ENCODE measurements around the gene ABL2.
"Not testable (repeated sequence)": the region's sequence is repeated elsewhere in the genome, so short reads cannot be mapped to it uniquely, and the experiment has no call there.

The ABL2 gene

DNA sequence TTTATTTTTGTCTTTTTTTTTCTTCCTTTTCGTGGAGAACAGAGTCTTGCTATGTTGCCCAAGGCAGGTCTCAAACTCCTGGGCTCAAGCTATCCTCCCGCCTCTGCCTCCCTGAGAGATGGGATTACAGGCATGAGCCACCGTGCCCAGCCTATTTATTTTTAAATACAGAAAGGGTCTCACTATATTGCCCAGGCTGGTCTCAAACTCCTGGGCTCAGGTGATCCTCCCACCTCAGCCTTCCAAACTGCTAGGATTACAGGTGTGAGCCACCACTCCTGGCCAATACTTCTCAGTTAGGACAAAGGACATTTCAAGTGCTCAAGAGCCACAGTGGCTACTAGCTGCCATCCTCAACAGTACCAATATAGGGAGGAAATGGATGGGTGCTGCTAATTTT is 16.2 kb downstream of the ABL2 start:
- not testable (repeated sequence) for DNase-seq

- no peak for DNase-seq
Observed at GRCh38 chr1:179208681-179209477, 20.6 kb downstream of the ABL2 start.

DNA sequence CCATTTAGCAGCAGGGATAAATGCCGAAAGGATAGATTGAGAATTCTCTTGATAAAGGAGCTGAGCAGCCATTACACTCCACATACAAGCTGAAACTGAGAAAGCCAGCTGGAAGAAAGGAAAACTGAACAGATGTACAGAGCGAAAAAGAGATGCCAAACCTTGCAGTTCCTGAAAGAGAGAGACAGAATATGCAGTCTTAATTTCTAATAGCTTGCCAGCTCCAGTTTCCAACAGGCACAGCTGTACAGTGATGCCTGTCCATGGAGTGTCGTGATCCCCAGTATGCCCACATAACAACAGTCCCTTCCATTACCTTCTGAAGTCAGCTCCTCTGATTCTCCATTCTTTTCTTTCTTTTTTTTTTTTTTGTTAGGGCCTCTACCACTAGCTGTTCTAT is 22.7 kb downstream of the ABL2 start:
- no peak for DNase-seq

- no peak for DNase-seq
Observed at GRCh38 chr1:179205284-179205683, 24.2 kb downstream of the ABL2 start.

DNA sequence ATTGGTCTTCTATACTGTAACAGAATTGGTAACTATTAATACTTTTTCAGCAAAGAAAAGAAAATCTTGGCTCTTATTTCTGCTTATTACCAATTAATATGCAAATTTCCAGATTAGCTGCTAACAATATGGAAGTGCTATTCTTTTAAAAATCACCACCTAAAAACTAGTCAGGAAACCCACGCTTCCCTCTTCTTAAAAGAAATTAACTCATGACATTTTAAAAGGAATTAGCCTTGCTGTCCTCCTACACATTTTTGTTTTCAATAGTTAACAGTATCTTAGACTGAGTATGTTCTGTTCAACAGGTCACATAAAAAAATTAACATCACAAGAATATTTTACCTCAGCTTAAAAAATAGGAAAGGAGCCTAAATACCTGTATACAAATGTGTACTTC is 27.3 kb downstream of the ABL2 start:
- no peak for DNase-seq

- DNase-seq: no peak
Observed at GRCh38 chr1:179200586-179200985, 28.9 kb downstream of the ABL2 start.

- DNase-seq: no peak
Observed at GRCh38 chr1:179197690-179198297, 31.7 kb downstream of the ABL2 start.

- not testable (repeated sequence) for DNase-seq
Observed at GRCh38 chr1:179195857-179196256, 33.6 kb downstream of the ABL2 start.

DNA sequence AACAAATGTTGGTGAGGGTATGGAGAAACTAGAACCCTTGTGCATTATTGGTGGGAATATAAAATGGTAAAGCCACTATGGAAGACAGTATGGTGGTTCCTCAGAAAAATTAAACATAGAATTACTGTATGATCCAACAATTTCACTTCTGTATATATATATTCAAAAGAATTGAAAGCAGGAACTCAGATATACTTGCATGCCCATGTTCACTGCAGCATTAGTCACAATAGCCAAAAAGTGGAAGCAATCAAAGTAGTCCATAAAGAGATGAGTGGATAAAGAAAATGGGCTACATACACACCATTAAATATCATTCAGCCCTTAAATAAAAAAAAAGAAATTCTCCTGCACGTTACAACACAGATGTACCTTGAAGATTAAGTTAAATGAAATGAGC is 34.1 kb downstream of the ABL2 start:
- DNase-seq: no peak

GRCh38 chr1:179194068-179194537 is 35.4 kb downstream of the ABL2 start:
- DNase-seq: no peak

- peak; percentile 30 for DNase-seq
Observed at GRCh38 chr1:179190861-179191260, 38.6 kb downstream of the ABL2 start.

DNA sequence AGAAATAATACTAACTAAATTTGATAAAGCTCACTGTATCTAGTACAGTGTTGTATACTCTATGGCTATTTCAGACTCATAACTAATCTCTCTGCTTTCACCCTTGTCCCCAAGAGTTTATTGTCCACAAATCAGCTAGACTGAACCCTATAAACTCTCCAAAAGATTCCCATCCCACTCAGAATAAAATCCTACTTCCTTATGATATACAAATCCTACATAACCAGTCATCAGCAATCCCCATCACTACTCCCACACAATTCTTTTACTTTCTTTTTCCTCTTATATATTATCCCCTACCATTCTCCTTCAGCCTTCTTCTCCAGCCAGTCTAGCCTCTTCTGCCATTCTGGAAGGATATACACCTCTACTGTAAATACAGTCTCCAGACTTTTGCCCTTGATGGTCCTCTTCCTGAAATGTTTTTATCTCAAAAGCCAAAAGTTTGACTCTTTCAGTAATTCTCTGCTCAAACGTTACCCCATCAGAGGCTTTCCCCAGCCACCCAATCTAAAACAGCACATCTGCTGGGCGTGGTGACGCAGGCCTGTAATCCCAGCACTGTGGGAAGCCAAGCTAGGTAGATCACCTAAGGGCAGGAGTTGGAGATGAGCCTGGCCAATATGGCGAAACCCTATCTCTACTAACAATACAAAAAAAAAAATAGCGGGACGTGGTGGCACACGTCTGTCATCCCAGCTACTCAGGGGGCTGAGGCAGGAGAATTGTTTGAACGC is 41.6 kb downstream of the ABL2 start:
- DNase-seq: no peak

GRCh38 chr1:179187043-179187442 is 42.4 kb downstream of the ABL2 start:
- no peak for DNase-seq

DNA sequence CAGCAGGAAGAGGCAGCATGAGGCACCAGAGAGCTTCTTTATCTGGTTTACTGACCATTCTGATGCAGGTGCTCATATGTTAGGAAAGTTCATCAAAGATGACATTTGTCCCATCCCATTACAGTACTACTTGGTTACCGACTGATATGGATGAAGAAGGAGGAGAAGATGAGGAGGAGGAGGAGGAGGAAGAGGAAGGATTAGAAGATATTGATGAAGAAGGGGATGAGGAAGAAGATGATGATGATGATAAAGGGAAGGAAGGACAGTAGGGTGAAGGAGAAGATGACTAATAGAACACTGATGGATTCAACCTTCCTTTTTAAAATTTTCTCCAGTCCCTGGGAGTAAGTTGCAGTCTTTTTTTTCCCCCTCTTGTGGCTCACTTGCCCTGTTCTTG is 45.1 kb downstream of the ABL2 start:
- no peak for DNase-seq

- no peak for DNase-seq
Observed at GRCh38 chr1:179183857-179184256, 45.6 kb downstream of the ABL2 start.

DNA sequence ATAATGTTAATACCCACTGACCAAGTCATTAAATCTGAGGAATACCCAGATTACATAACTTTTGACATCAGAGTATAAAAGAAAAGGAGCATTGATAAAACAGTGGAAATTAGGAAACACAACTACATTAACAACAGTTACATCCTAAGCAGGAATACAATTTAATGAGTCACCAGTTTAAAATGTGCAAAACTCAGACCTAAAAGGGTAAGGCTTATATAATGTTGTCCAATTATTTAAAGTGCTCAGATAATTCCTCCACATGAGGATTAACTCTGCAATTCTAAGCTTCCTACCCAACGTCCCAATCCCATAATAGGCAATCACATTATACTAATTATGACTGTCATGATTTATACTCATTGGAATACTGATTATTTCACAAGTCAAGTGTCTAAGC is 50.5 kb downstream of the ABL2 start:
- no peak for DNase-seq

DNA sequence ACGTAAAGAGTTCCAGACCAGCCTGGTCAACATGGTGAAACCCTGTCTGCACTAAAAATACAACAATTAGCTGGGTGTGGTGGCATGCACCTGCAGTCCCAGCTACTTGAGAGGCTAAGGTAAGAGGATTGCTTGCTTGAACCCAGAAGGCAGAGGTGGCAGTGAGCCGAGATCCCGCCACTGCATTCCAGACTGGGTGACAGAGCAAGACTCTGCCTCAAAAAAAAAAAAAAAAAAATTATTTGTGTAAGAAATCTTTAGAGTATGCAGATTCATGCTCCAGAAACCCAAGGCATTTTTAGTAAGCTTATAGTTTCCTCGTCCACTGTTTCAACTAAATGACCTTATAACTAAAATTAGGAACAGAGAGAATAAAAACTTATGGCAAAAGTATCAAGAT is 51.3 kb downstream of the ABL2 start:
- DNase-seq: no peak

DNA sequence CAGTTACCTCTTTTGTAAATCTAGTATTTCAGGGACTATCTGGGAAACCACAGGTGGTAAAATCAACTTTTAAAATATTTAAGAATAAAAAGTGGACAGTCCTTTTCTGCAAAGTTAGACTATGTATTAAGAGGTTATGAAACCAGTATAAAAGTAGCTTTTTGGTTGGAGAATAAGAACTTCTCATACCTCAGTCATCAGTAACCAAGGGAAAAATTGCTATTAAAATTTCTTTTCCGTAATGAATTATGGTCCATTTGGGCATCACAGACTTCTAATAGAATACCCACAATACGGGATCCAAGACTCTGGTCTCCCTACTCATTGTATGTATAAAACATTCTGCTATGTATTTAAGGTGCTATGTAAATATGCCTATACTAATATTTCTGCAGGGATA is 51.9 kb downstream of the ABL2 start:
- no peak for DNase-seq

GRCh38 chr1:179177182-179177581 is 52.3 kb downstream of the ABL2 start:
- DNase-seq: no peak

GRCh38 chr1:179175011-179175841 is 54.3 kb downstream of the ABL2 start:
- peak; percentile 71 for DNase-seq

DNA sequence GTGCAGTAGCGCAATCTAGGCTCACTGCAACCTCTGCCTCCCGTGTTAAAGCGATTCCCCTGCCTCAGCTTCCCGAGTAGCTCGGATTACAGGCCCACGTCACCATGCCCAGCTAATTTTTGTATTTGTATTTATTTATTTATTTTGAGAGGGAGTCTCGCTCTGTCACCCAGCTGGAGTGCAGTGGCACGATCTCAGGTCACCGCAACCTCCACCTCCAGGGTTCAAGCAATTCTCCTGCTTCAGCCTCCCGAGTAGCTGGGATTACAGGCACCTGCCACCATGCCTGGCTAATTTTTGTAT is 59.1 kb downstream of the ABL2 start:
- DNase-seq: not testable (repeated sequence)

GRCh38 chr1:179169616-179170467 is 59.6 kb downstream of the ABL2 start:
- DNase-seq: no peak

All from GF-D8 (cell line).